Thymus (tissue), 11 donors: ENCODE data around the gene CSRP2. TPM values are rescaled to one million over a fixed set of nuclear protein-coding genes. Genes with fewer than 3 reads are reported as not detected.

Experiments used
- DNase-seq, 9 donors: peaks; one replicate each; pipeline ENCODE4 v3.0.0-alpha.2; 2013; ENCODE audit warnings: low spot score in 9 of 9, low read depth in 6 of 9, missing footprints in 1 of 9
- H3K27ac ChIP-seq, 2 donors: one replicate each; pipeline ENCODE4 v1.5.1; 2013; ENCODE audit warnings: control low read depth in 1 of 2, low read depth in 1 of 2, low read length in 1 of 2, mild to moderate bottlenecking in 1 of 2, moderate library complexity in 1 of 2
- H3K27me3 ChIP-seq, 2 donors: one replicate each; pipeline ENCODE4 v1.5.1; 2013; ENCODE audit warnings: low read length in 1 of 2; ENCODE audit not compliant: control insufficient read depth in 2 of 2, insufficient read depth in 1 of 2
- H3K36me3 ChIP-seq, 2 donors: one replicate each; pipeline ENCODE4 v1.5.1; 2013; ENCODE audit warnings: low read length in 1 of 2, mild to moderate bottlenecking in 1 of 2, moderate library complexity in 1 of 2; ENCODE audit not compliant: control insufficient read depth in 2 of 2, insufficient read depth in 2 of 2
- H3K4me1 ChIP-seq, 2 donors: one replicate each; pipeline ENCODE4 v1.5.1; 2013; ENCODE audit warnings: low read length in 2 of 2; ENCODE audit not compliant: control insufficient read depth in 2 of 2, insufficient read depth in 2 of 2
- H3K4me3 ChIP-seq, 2 donors: one replicate each; pipeline ENCODE4 v1.5.1; 2013; ENCODE audit warnings: low read length in 2 of 2, control low read depth in 1 of 2, mild to moderate bottlenecking in 1 of 2
- H3K9me3 ChIP-seq, 2 donors: one replicate each; pipeline ENCODE4 v1.5.1; 2013; ENCODE audit warnings: low read length in 1 of 2, mild to moderate bottlenecking in 1 of 2; ENCODE audit not compliant: control insufficient read depth in 2 of 2, insufficient read depth in 1 of 2
- WGBS: extraction: QIAGEN DNeasy Blood & Tissue Kit; methylation state at CpG from one replicate; pipeline ENCODE4 v1.1.7; 2013; 5-methylcytosine and 5-hydroxymethylcytosine counted together
- polyA plus RNA-seq: library from polyadenylated mRNA; stranded (reverse); fragments of 200-250 nt; gene quantifications from one replicate; pipeline ENCODE4 v1.2.3, GENCODE V29; 2013
- total RNA-seq: library from RNA; stranded (reverse); fragments of 120-200 nt; gene quantifications from one replicate; pipeline ENCODE4 v1.2.4, GENCODE V29; 2013
- donor health status: healthy.

The CSRP2 gene
- total and polyA plus RNA-seq, 2 donors = 51.8 to 91.8 TPM

- Histone ChIP-seq H3K9me3 (no peaks in the 10 kb centered on the region), H3K4me1 (peaks cover 0 to 11% of the 10 kb centered on the region in 2 donors), H3K4me3 (no peak overlapping the region), H3K27me3 (peaks cover 4% of the 10 kb centered on the region in 2 donors), H3K27ac (no peak overlapping the region), H3K36me3 (no peaks in the 10 kb centered on the region)
- no peak for DNase-seq
- WGBS = 97% methylated on average over 3 of the region's 3 CpGs
These were observed 7.1 kb downstream of the CSRP2 start for GRCh38 chr12:76871742-76872141.

DNA sequence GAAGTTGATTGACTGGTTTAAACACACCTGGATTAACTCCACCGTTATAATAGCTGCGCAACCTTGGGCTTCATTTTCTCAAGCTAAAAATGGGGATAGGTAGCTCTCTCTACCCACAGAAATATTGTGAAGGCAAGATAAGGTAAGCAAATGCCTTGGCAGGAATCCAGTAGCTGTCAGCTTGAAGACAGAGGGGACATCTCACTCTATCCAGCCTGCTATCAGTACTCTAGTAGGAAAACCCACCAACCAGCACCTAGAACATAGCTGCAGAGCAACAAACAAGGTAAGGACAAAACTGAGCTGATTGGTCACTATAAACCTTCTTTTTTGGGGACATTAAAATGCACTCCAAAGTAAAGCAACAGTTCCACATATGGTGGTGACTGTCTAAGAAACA, 7.7 kb downstream of the CSRP2 start:
- Histone ChIP-seq H3K27me3 (no peaks in the 10 kb centered on the region), H3K27ac (no peak overlapping the region), H3K36me3 (no peaks in the 10 kb centered on the region), H3K4me3 (no peak overlapping the region), H3K9me3 (no peaks in the 10 kb centered on the region), H3K4me1 (peaks cover 4 to 14% of the 10 kb centered on the region in 2 donors)
- 85% methylated on average over 2 of the region's 2 CpGs for WGBS
- DNase-seq = no peak

- no peaks in the 10 kb centered on the region for H3K27me3 ChIP-seq
- H3K4me3 ChIP-seq = no peak overlapping the region
- no peaks in the 10 kb centered on the region for H3K9me3 ChIP-seq
- WGBS = 50% methylated on average over 8 of the region's 8 CpGs
- peak in 4 of 9 donors; percentile 18 to 75 (median 32) for DNase-seq
- no peak overlapping the region for H3K27ac ChIP-seq
- peaks cover 5 to 16% of the 10 kb centered on the region in 2 donors for H3K4me1 ChIP-seq
- H3K36me3 ChIP-seq = no peaks in the 10 kb centered on the region
These were observed 12.1 kb downstream of the CSRP2 start for GRCh38 chr12:76866726-76867125.

DNA sequence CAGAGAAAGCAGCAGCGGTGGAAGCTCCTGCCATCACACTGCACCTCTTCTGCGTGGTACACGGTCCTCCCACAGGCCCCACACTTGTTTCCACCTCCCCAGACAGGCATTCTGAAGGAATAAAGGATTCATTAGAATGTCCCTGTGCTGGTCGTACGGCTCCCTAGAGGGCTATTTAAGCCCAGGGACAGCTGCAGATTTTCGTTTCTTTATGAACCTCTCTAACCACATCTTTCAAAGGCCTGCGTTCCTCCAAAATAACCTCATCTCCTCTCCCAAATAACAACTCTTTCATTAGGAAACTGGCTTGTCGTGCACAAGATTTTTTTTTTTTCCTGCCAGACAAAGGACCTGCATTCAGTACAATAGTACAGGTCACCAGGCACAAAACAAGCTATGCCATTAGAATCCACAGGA, 12.7 kb downstream of the CSRP2 start:
- WGBS = 69% methylated on average over 8 of the region's 8 CpGs
- H3K27me3 ChIP-seq = no peaks in the 10 kb centered on the region
- peaks cover 5 to 16% of the 10 kb centered on the region in 2 donors for H3K4me1 ChIP-seq
- no peak overlapping the region for H3K27ac ChIP-seq
- H3K4me3 ChIP-seq = no peak overlapping the region
- peak in 1 of 9 donors; percentile 24 for DNase-seq
- no peaks in the 10 kb centered on the region for H3K36me3 ChIP-seq
- H3K9me3 ChIP-seq = no peaks in the 10 kb centered on the region

- no peaks in the 10 kb centered on the region for H3K9me3 ChIP-seq
- H3K27ac ChIP-seq = no peak overlapping the region
- no peaks in the 10 kb centered on the region for H3K36me3 ChIP-seq
- WGBS = 93% methylated on average over 2 of the region's 2 CpGs
- no peaks in the 10 kb centered on the region for H3K27me3 ChIP-seq
- H3K4me3 ChIP-seq = no peak overlapping the region
- peaks cover 5 to 16% of the 10 kb centered on the region in 2 donors for H3K4me1 ChIP-seq
- no peak for DNase-seq
These were observed 13.9 kb downstream of the CSRP2 start for GRCh38 chr12:76864791-76865400.

GRCh38 chr12:76863837-76864236, 15.0 kb downstream of the CSRP2 start:
- Histone ChIP-seq H3K27ac (no peak overlapping the region), H3K27me3 (no peaks in the 10 kb centered on the region), H3K4me3 (no peak overlapping the region), H3K4me1 (peaks cover 5 to 21% of the 10 kb centered on the region in 2 donors), H3K9me3 (no peaks in the 10 kb centered on the region), H3K36me3 (peaks cover 0 to 4% of the 10 kb centered on the region in 2 donors)
- 72% methylated on average over 4 of the region's 4 CpGs for WGBS
- no peak for DNase-seq

DNA sequence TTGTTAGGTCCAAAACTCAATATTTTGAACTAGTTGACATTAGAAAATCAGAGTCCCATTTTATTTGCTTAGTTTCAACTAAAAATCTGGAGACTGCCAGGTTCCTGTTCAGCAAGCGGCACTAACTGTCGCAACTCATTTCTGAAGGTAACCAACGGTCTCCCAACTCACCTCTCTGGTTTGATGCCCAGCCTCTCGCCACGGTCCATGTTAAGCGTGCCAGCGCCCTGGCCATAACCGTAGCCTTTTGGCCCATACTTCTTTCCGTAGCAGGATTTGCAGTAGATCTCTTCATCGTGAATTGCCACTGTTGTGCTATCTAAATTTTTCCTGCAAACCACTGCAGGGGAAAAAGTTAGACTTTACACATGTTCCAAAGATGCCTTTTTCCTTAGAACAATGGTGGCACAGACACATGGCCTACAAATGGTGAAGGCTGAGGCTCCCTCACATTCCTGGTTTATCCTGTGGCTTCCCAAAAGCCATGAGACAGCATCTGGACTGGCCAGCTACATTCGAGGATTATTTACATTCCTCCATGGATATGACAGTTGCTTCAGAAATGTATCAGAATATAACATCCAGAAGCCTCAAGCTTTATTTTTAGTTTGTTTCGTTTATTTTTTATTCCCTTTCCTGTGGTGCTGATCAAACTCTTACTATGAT, 15.7 kb downstream of the CSRP2 start:
- peaks cover 0 to 4% of the 10 kb centered on the region in 2 donors for H3K36me3 ChIP-seq
- no peak for DNase-seq
- WGBS = 97% methylated on average over 12 of the region's 12 CpGs
- no peak overlapping the region for H3K4me3 ChIP-seq
- H3K9me3 ChIP-seq = no peaks in the 10 kb centered on the region
- no peak overlapping the region for H3K27ac ChIP-seq
- H3K27me3 ChIP-seq = no peaks in the 10 kb centered on the region
- peaks cover 5 to 21% of the 10 kb centered on the region in 2 donors for H3K4me1 ChIP-seq

DNA sequence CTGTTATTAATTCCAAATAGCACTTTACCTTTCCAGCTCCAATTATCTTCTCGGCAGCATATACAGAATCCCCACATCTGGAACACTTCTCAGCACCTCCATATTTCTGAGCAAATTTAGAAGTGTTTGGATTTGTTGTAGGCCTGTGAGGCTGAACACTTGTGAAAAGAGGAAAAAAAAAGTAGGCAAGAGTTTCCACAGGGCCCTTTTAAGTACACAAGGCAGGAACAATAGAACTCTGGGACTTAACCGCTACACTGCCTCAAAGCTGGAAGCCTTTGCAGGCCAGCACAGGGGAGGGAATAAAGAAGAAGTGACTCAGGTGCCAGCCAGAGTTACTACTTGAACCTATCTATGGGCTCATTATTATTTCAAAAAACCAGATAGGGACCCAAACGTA, 18.6 kb downstream of the CSRP2 start:
- no peak overlapping the region for H3K27ac ChIP-seq
- no peak overlapping the region for H3K4me3 ChIP-seq
- H3K9me3 ChIP-seq = no peaks in the 10 kb centered on the region
- H3K36me3 ChIP-seq = peaks cover 0 to 4% of the 10 kb centered on the region in 2 donors
- no peak for DNase-seq
- no peaks in the 10 kb centered on the region for H3K27me3 ChIP-seq
- peaks cover 0 to 5% of the 10 kb centered on the region in 2 donors for H3K4me1 ChIP-seq
- WGBS = 94% methylated on average over 3 of the region's 3 CpGs

- 15% methylated on average over 4 of the region's 4 CpGs for WGBS
- peak in 1 of 9 donors; percentile 19 for DNase-seq
- Histone ChIP-seq H3K9me3 (no peaks in the 10 kb centered on the region), H3K36me3 (peaks cover 0 to 4% of the 10 kb centered on the region in 2 donors), H3K27me3 (no peaks in the 10 kb centered on the region), H3K27ac (no peak overlapping the region), H3K4me1 (peaks cover 0 to 5% of the 10 kb centered on the region in 2 donors), H3K4me3 (no peak overlapping the region)
These were observed 19.2 kb downstream of the CSRP2 start for GRCh38 chr12:76859611-76860010.
